Tibial nerve (tissue), 3 donors: ENCODE data around the gene HNRNPR.
"Not testable (repeated sequence)": the region's sequence is repeated elsewhere in the genome, so short reads cannot be mapped to it uniquely, and the experiment has no call there.

Experiments
- POLR2A ChIP-seq, 2 donors: fragments of 450-650 bp; IDR thresholded peaks; one replicate each; pipeline ENCODE4 v1.6.1; 2017; ENCODE audit warnings: antibody characterized with exemption in 2 of 2, mild to moderate bottlenecking in 2 of 2, moderate library complexity in 2 of 2
- TF ChIP-seq, protein P1 (sequence below), 5 experiments: fragments of 200-600 bp in 3 of 5; fragments of 450-650 bp in 2 of 5; sonication (generic) in 3 of 5; IDR thresholded peaks; one replicate each; pipeline ENCODE4 v1.5.1; 2016 to 2019; ENCODE audit warnings: antibody characterized with exemption in 5 of 5, mild to moderate bottlenecking in 3 of 5, moderate library complexity in 2 of 5

GRCh38 chr1:23374079-23374735 lies 30.1 kb upstream of the HNRNPR start:
- TF ChIP-seq, protein P1, sequence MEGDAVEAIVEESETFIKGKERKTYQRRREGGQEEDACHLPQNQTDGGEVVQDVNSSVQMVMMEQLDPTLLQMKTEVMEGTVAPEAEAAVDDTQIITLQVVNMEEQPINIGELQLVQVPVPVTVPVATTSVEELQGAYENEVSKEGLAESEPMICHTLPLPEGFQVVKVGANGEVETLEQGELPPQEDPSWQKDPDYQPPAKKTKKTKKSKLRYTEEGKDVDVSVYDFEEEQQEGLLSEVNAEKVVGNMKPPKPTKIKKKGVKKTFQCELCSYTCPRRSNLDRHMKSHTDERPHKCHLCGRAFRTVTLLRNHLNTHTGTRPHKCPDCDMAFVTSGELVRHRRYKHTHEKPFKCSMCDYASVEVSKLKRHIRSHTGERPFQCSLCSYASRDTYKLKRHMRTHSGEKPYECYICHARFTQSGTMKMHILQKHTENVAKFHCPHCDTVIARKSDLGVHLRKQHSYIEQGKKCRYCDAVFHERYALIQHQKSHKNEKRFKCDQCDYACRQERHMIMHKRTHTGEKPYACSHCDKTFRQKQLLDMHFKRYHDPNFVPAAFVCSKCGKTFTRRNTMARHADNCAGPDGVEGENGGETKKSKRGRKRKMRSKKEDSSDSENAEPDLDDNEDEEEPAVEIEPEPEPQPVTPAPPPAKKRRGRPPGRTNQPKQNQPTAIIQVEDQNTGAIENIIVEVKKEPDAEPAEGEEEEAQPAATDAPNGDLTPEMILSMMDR (IDR thresholded peaks at IDR 0.05) = not testable (repeated sequence)
- not testable (repeated sequence) for TF ChIP-seq POLR2A (IDR thresholded peaks at IDR 0.05)
